Tibial nerve (tissue), 4 donors: ENCODE data around the gene MAFG. TPM values are rescaled to one million over a fixed set of nuclear protein-coding genes. Genes with fewer than 3 reads are reported as not detected.

Source experiments
- DNase-seq, 2 donors: peaks; one replicate each; pipeline ENCODE4 v3.0.0-alpha.2; 2019; ENCODE audit warnings: low spot score in 2 of 2
- H3K27ac ChIP-seq, 4 donors: fragments of 200-600 bp; sonication (generic) in 3 of 4; one replicate each; pipeline ENCODE4 v1.5.1; 2017 to 2019; ENCODE audit warnings: mild to moderate bottlenecking in 1 of 4
- H3K27me3 ChIP-seq, 2 donors: fragments of 200-600 bp; sonication (generic) in 1 of 2; one replicate each; pipeline versions ENCODE4 v1.5.1 to v1.6.0; 2017 to 2019
- H3K36me3 ChIP-seq, 3 donors: fragments of 200-600 bp; sonication (generic); one replicate each; pipeline ENCODE4 v1.5.1; 2018 to 2019
- H3K4me1 ChIP-seq, 4 donors: fragments of 200-600 bp; sonication (generic) in 3 of 4; one replicate each; pipeline ENCODE4 v1.5.1; 2017 to 2019
- H3K4me3 ChIP-seq, 4 donors: fragments of 200-600 bp; sonication (generic) in 3 of 4; one replicate each; pipeline ENCODE4 v1.5.1; 2017 to 2019; ENCODE audit warnings: mild to moderate bottlenecking in 1 of 4, moderate library complexity in 1 of 4
- H3K9me3 ChIP-seq, 4 donors: fragments of 200-600 bp; sonication (generic) in 3 of 4; one replicate each; pipeline ENCODE4 v1.5.1; 2017 to 2019
- CTCF ChIP-seq, 5 experiments: fragments of 200-600 bp in 3 of 5; fragments of 450-650 bp in 2 of 5; sonication (generic) in 3 of 5; IDR thresholded peaks; one replicate each; pipeline ENCODE4 v1.5.1; 2016 to 2019; ENCODE audit warnings: antibody characterized with exemption in 5 of 5, mild to moderate bottlenecking in 3 of 5, moderate library complexity in 2 of 5
- EP300 ChIP-seq, 2 donors: sonication (generic); formaldehyde crosslinking; IDR thresholded peaks; one replicate each; pipeline ENCODE4 v1.6.1; 2017; ENCODE audit warnings: antibody characterized with exemption in 2 of 2, mild to moderate bottlenecking in 1 of 2
- POLR2A ChIP-seq, 2 donors: fragments of 450-650 bp; IDR thresholded peaks; one replicate each; pipeline ENCODE4 v1.6.1; 2017; ENCODE audit warnings: antibody characterized with exemption in 2 of 2, mild to moderate bottlenecking in 2 of 2, moderate library complexity in 2 of 2
- WGBS, 2 donors: methylation state at CpG; one replicate each; pipeline ENCODE4 v1.1.5; 2018; 5-methylcytosine and 5-hydroxymethylcytosine counted together
- total RNA-seq, 4 donors: library from RNA; depleted of rRNA; stranded (reverse); fragments of >200 nt; gene quantifications; one replicate each; pipeline ENCODE4 v1.1.0, GENCODE V29; 2016

Gene MAFG
- 10 to 100 TPM; 17.9 to 25.5 (median 22.5) TPM for total RNA-seq

- H3K27me3 ChIP-seq = peaks cover 0 to 3% of the 10 kb centered on the region in 2 donors
- peak within 1 kb of the TSS; percentile 87 to 95 (median 94) for H3K27ac ChIP-seq
- peaks cover 0 to 1% (median 0%) of the 10 kb centered on the region in 3 donors for H3K36me3 ChIP-seq
- TF ChIP-seq POLR2A (IDR thresholded peaks at IDR 0.05) = peak; percentile 40 to 67
- peak in 3 of 5 experiments; percentile 12 to 42 (median 31) for TF ChIP-seq CTCF (IDR thresholded peaks at IDR 0.05)
- peak; percentile 66 to 78 for TF ChIP-seq EP300 (IDR thresholded peaks at IDR 0.05)
- 1 to 2% methylated on average over 33 to 49 of the region's 98 CpGs for WGBS, 2 donors
- peak within 1 kb of the TSS; percentile 67 to 100 (median 92) for H3K4me3 ChIP-seq
- peak; percentile 88 to 94 for DNase-seq
- H3K9me3 ChIP-seq = no peaks in the 10 kb centered on the region
- H3K4me1 ChIP-seq = peaks cover 0 to 54% (median 39%) of the 10 kb centered on the region in 4 donors
These were observed at the start of gene MAFG for GRCh38 chr17:81927653-81928543. MAFG (minus strand) TSS chr17:81927735; CDS start chr17:81923185, 4,550 bp downstream.

GRCh38 chr17:81976332-81977210 lies 49.0 kb upstream of the MAFG start:
- peak overlapping the region; percentile 88 to 97 (median 92) for H3K27ac ChIP-seq
- TF ChIP-seq POLR2A (IDR thresholded peaks at IDR 0.05) (no peak), EP300 (IDR thresholded peaks at IDR 0.05) (no peak), CTCF (IDR thresholded peaks at IDR 0.05) (no peak)
- peak in 1 of 2 donors; percentile 8 for DNase-seq
- peak overlapping the region; percentile 68 to 99 (median 97) for H3K4me3 ChIP-seq
- H3K4me1 ChIP-seq = peaks cover 0 to 23% (median 19%) of the 10 kb centered on the region in 4 donors
- H3K9me3 ChIP-seq = peaks cover 0 to 6% (median 0%) of the 10 kb centered on the region in 4 donors
- WGBS, 2 donors = 27 to 29% methylated on average over 28 to 29 of the region's 30 CpGs
- H3K27me3 ChIP-seq = no peaks in the 10 kb centered on the region
- peaks cover 0 to 25% (median 0%) of the 10 kb centered on the region in 3 donors for H3K36me3 ChIP-seq

GRCh38 chr17:81973432-81973831 lies 45.9 kb upstream of the MAFG start:
- H3K27ac ChIP-seq = no peak overlapping the region
- H3K4me3 ChIP-seq = no peak overlapping the region
- no peaks in the 10 kb centered on the region for H3K36me3 ChIP-seq
- H3K4me1 ChIP-seq = peaks cover 0 to 16% (median 13%) of the 10 kb centered on the region in 4 donors
- no peak for DNase-seq
- H3K27me3 ChIP-seq = peaks cover 0 to 12% of the 10 kb centered on the region in 2 donors
- TF ChIP-seq POLR2A (IDR thresholded peaks at IDR 0.05) (no peak), CTCF (IDR thresholded peaks at IDR 0.05) (no peak), EP300 (IDR thresholded peaks at IDR 0.05) (no peak)
- peaks cover 0 to 6% (median 0%) of the 10 kb centered on the region in 4 donors for H3K9me3 ChIP-seq

- peaks cover 0 to 21% (median 16%) of the 10 kb centered on the region in 4 donors for H3K4me1 ChIP-seq
- H3K4me3 ChIP-seq = no peak overlapping the region
- H3K27me3 ChIP-seq = peaks cover 0 to 31% of the 10 kb centered on the region in 2 donors
- H3K36me3 ChIP-seq = no peaks in the 10 kb centered on the region
- H3K27ac ChIP-seq = no peak overlapping the region
- no peak for DNase-seq
- H3K9me3 ChIP-seq = peaks cover 0 to 6% (median 0%) of the 10 kb centered on the region in 4 donors
- no peak for TF ChIP-seq POLR2A (IDR thresholded peaks at IDR 0.05)
- no peak for TF ChIP-seq EP300 (IDR thresholded peaks at IDR 0.05)
- no peak for TF ChIP-seq CTCF (IDR thresholded peaks at IDR 0.05)
- 84 to 89% methylated on average over 9 to 11 of the region's 12 CpGs for WGBS, 2 donors
These were observed 41.6 kb upstream of the MAFG start for GRCh38 chr17:81968850-81969812.
